ENCODE measurements around the gene METTL25B. TPM values are rescaled to one million over a fixed set of nuclear protein-coding genes. Genes with fewer than 3 reads are reported as not detected.
"Not testable (repeated sequence)": the region's sequence is repeated elsewhere in the genome, so short reads cannot be mapped to it uniquely, and the experiment has no call there.

The METTL25B gene
- total RNA-seq, 1 donor from 2014 or later, result 56.7 TPM

- intact Hi-C loops (cut with micrococcal nuclease), result loop anchor here (5.0 kb wide), 1 partner anchor 296 kb away; no protein-coding TSS in a partner anchor
- Mint-ChIP-seq H3K27ac (peak overlapping the region; percentile 67), H3K9me3 (no peaks in the 10 kb centered on the region), H3K4me1 (peaks cover 53% of the 10 kb centered on the region), H3K4me3 (peak overlapping the region; percentile 93), H3K27me3 (no peaks in the 10 kb centered on the region), H3K36me3 (ENCODE audit: low read depth) (peaks cover 4% of the 10 kb centered on the region)
- ChIA-PET CTCF (interaction anchor here (1.8 to 2.3 kb wide), 3 partner anchors 12 to 64 kb away, joined by 7 to 16 read pairs (median 7); partner anchors contain the start of genes ISG20L2, METTL25B and MRPL24), POLR2A (interaction anchor here (0.5 to 4.1 kb wide), 9 partner anchors 8 to 252 kb away, joined by 3 to 91 read pairs (median 10); partner anchors contain the start of genes CRABP2, ISG20L2, MEF2D and METTL25B)
- no peak for DNase-seq
- no peak for TF ChIP-seq CTCF (IDR thresholded peaks at IDR 0.05)
- no peak for ATAC-seq (ENCODE audit: low read depth)
Observed at GRCh38 chr1:156752843-156753482, 24.7 kb downstream of the METTL25B start.

- Mint-ChIP-seq H3K36me3 (ENCODE audit: low read depth) (peaks cover 4% of the 10 kb centered on the region), H3K9me3 (no peaks in the 10 kb centered on the region), H3K4me3 (no peak overlapping the region), H3K27ac (no peak overlapping the region), H3K4me1 (peaks cover 41% of the 10 kb centered on the region), H3K27me3 (no peaks in the 10 kb centered on the region)
- no peak for DNase-seq
- no peak for TF ChIP-seq CTCF (IDR thresholded peaks at IDR 0.05)
- POLR2A ChIA-PET, result interaction anchor here (1.1 kb wide), 1 partner anchor 12 kb away, joined by 3 read pairs; no protein-coding TSS in a partner anchor
- intact Hi-C loops (cut with micrococcal nuclease), result loop anchor here (5.0 kb wide), 1 partner anchor 297 kb away; no protein-coding TSS in a partner anchor
- ATAC-seq (ENCODE audit: low read depth), result no peak
- CTCF ChIA-PET, result no interaction called here
Observed at GRCh38 chr1:156754219-156754618, 25.9 kb downstream of the METTL25B start.

- intact Hi-C loops (cut with micrococcal nuclease), result no loop called here
- Mint-ChIP-seq H3K4me1 (peaks cover 28% of the 10 kb centered on the region), H3K27ac (no peak overlapping the region), H3K27me3 (no peaks in the 10 kb centered on the region), H3K4me3 (no peak overlapping the region), H3K9me3 (no peaks in the 10 kb centered on the region), H3K36me3 (ENCODE audit: low read depth) (peaks cover 1% of the 10 kb centered on the region)
- no peak for TF ChIP-seq CTCF (IDR thresholded peaks at IDR 0.05)
- no peak for DNase-seq
- ATAC-seq (ENCODE audit: low read depth), result no peak
- CTCF ChIA-PET, result interaction anchor here (1.9 kb wide), 1 partner anchor 29 kb away, joined by 9 read pairs; no protein-coding TSS in a partner anchor
- POLR2A ChIA-PET, result interaction anchor here (1.3 to 1.5 kb wide), 2 partner anchors 11 to 13 kb away, joined by 4 read pairs; partner anchors contain the start of gene PRCC
Observed at GRCh38 chr1:156755527-156755950, 27.3 kb downstream of the METTL25B start.

- CTCF ChIA-PET, result interaction anchor here (1.4 to 1.9 kb wide), 2 partner anchors 30 to 67 kb away, joined by 3 to 9 read pairs; no protein-coding TSS in a partner anchor
- POLR2A ChIA-PET, result interaction anchor here (0.7 to 1.5 kb wide), 4 partner anchors 10 to 96 kb away, joined by 4 read pairs; partner anchors contain the start of genes ISG20L2, METTL25B and PRCC
- no peaks in the 10 kb centered on the region for H3K27me3 Mint-ChIP-seq
Observed at GRCh38 chr1:156756355-156756754, 28.1 kb downstream of the METTL25B start.

GRCh38 chr1:156757572-156758253 is 29.4 kb downstream of the METTL25B start:
- H3K36me3 Mint-ChIP-seq (ENCODE audit: low read depth); H3K9me3 Mint-ChIP-seq; H3K27ac Mint-ChIP-seq; H3K4me3 Mint-ChIP-seq; DNase-seq; intact Hi-C loops (cut with micrococcal nuclease); H3K27me3 Mint-ChIP-seq; ATAC-seq (ENCODE audit: low read depth): not testable (repeated sequence)
- POLR2A ChIA-PET, result interaction anchor here (2.2 kb wide), 1 partner anchor 9 kb away, joined by 8 read pairs; the partner anchor contains the start of gene PRCC
- CTCF ChIA-PET, result interaction anchor here (1.4 kb wide), 1 partner anchor 68 kb away, joined by 3 read pairs; no protein-coding TSS in a partner anchor
- H3K4me1 Mint-ChIP-seq, result peaks cover 20% of the 10 kb centered on the region

More at GRCh38 chr1:156756355-156756754, 28.1 kb downstream of the METTL25B start:
- no peak for TF ChIP-seq CTCF (IDR thresholded peaks at IDR 0.05)
- ATAC-seq (ENCODE audit: low read depth) (no peak), DNase-seq (no peak)
- Mint-ChIP-seq H3K4me3 (no peak overlapping the region), H3K27ac (no peak overlapping the region), H3K9me3 (no peaks in the 10 kb centered on the region), H3K36me3 (ENCODE audit: low read depth) (peaks cover 1% of the 10 kb centered on the region), H3K4me1 (peaks cover 26% of the 10 kb centered on the region)
- intact Hi-C loops (cut with micrococcal nuclease), result no loop called here

All from activated B cell treated with CpG ODN at 0.5 μM for 24 hours (primary cell).